Testis (tissue), 2 donors: ENCODE data around the gene TECRL.

Experiments used
- CTCF ChIP-seq, 3 experiments: fragments of 450-650 bp in 2 of 3; fragments of 200-600 bp in 1 of 3; sonication (generic) in 1 of 3; IDR thresholded peaks; one replicate each; pipeline ENCODE4 v1.5.1; 2016 to 2019; ENCODE audit warnings: antibody characterized with exemption in 3 of 3, mild to moderate bottlenecking in 2 of 3, moderate library complexity in 1 of 3
- POLR2A ChIP-seq: fragments of 450-650 bp; IDR thresholded peaks from one replicate; pipeline ENCODE4 v1.6.1; 2017; ENCODE audit warnings: antibody characterized with exemption, mild to moderate bottlenecking, moderate library complexity

- TF ChIP-seq CTCF (IDR thresholded peaks at IDR 0.05) (no peak), POLR2A (no peak)
Observed at GRCh38 chr4:64305565-64306254, 103.5 kb downstream of the TECRL start.
